Measurements from ENCODE around the gene MCCC2. TPM values are rescaled to one million over a fixed set of nuclear protein-coding genes. Genes with fewer than 3 reads are reported as not detected.
"Not testable (repeated sequence)": the region's sequence is repeated elsewhere in the genome, so short reads cannot be mapped to it uniquely, and the experiment has no call there.

The MCCC2 gene
- total RNA-seq, 1 donor from 2014 or later = 12.9 TPM

GRCh38 chr5:71662381-71662780 is 75.2 kb downstream of the MCCC2 start:
- DNase-seq (ENCODE audit: low read depth in 2 of 2) = no peak

GRCh38 chr5:71663191-71663969 is 76.2 kb downstream of the MCCC2 start:
- no peak for DNase-seq (ENCODE audit: low read depth in 2 of 2)

GRCh38 chr5:71664615-71665014 is 77.5 kb downstream of the MCCC2 start:
- not testable (repeated sequence) for DNase-seq (ENCODE audit: low read depth in 2 of 2)

- DNase-seq (ENCODE audit: low read depth in 2 of 2) = no peak
These were observed 79.2 kb downstream of the MCCC2 start for GRCh38 chr5:71666321-71666720.

GRCh38 chr5:71677977-71678376 is 90.8 kb downstream of the MCCC2 start:
- no peak for DNase-seq (ENCODE audit: low read depth in 2 of 2)

- no peak for DNase-seq (ENCODE audit: low read depth in 2 of 2)
These were observed 92.6 kb downstream of the MCCC2 start for GRCh38 chr5:71679714-71680113.

- no peak for DNase-seq (ENCODE audit: low read depth in 2 of 2)
These were observed 93.4 kb downstream of the MCCC2 start for GRCh38 chr5:71680510-71680909.

GRCh38 chr5:71681296-71681695 is 94.2 kb downstream of the MCCC2 start:
- DNase-seq (ENCODE audit: low read depth in 2 of 2) = peak; percentile 52 to 93

GRCh38 chr5:71684309-71684708 is 97.2 kb downstream of the MCCC2 start:
- no peak for DNase-seq (ENCODE audit: low read depth in 2 of 2)

- peak in 1 of 2 donors; percentile 32 for DNase-seq (ENCODE audit: low read depth in 2 of 2)
These were observed 106.8 kb downstream of the MCCC2 start for GRCh38 chr5:71693828-71694427.

- no peak for DNase-seq (ENCODE audit: low read depth in 2 of 2)
These were observed 107.9 kb downstream of the MCCC2 start for GRCh38 chr5:71695071-71695470.

- no peak for DNase-seq (ENCODE audit: low read depth in 2 of 2)
These were observed 108.5 kb downstream of the MCCC2 start for GRCh38 chr5:71695595-71695994.

GRCh38 chr5:71697967-71698366 is 110.8 kb downstream of the MCCC2 start:
- no peak for DNase-seq (ENCODE audit: low read depth in 2 of 2)

- peak; percentile 31 to 85 for DNase-seq (ENCODE audit: low read depth in 2 of 2)
These were observed 112.1 kb downstream of the MCCC2 start for GRCh38 chr5:71699233-71699632.

- peak; percentile 42 to 46 for DNase-seq (ENCODE audit: low read depth in 2 of 2)
These were observed 112.6 kb downstream of the MCCC2 start for GRCh38 chr5:71699751-71700150.

- no peak for DNase-seq (ENCODE audit: low read depth in 2 of 2)
These were observed 113.7 kb downstream of the MCCC2 start for GRCh38 chr5:71700803-71701202.

- DNase-seq (ENCODE audit: low read depth in 2 of 2) = no peak
These were observed 114.3 kb downstream of the MCCC2 start for GRCh38 chr5:71701407-71701806.

GRCh38 chr5:71703941-71704340 is 116.8 kb downstream of the MCCC2 start:
- no peak for DNase-seq (ENCODE audit: low read depth in 2 of 2)

GRCh38 chr5:71705421-71705820 is 118.3 kb downstream of the MCCC2 start:
- no peak for DNase-seq (ENCODE audit: low read depth in 2 of 2)

GRCh38 chr5:71706906-71707305 is 119.8 kb downstream of the MCCC2 start:
- no peak for DNase-seq (ENCODE audit: low read depth in 2 of 2)
